C4-2B (cell line): ENCODE results near the gene SORCS2.

Experiments used
- H3K27ac ChIP-seq: fragments of 450-650 bp; 2 replicates; pipeline ENCODE4 v1.5.1; 2017
- ZFX ChIP-seq: fragments of 450-650 bp; IDR thresholded peaks from 2 replicates; pipeline ENCODE4 v1.6.1; 2017
- TF ChIP-seq, protein P1 (sequence below): fragments of 450-650 bp; conservative IDR thresholded peaks from 2 replicates; pipeline ENCODE4 v1.5.1; 2017; ENCODE audit warnings: mild to moderate bottlenecking

Gene SORCS2

GRCh38 chr4:7300711-7301095 is 108.4 kb downstream of the SORCS2 start:
- TF ChIP-seq, protein P1, sequence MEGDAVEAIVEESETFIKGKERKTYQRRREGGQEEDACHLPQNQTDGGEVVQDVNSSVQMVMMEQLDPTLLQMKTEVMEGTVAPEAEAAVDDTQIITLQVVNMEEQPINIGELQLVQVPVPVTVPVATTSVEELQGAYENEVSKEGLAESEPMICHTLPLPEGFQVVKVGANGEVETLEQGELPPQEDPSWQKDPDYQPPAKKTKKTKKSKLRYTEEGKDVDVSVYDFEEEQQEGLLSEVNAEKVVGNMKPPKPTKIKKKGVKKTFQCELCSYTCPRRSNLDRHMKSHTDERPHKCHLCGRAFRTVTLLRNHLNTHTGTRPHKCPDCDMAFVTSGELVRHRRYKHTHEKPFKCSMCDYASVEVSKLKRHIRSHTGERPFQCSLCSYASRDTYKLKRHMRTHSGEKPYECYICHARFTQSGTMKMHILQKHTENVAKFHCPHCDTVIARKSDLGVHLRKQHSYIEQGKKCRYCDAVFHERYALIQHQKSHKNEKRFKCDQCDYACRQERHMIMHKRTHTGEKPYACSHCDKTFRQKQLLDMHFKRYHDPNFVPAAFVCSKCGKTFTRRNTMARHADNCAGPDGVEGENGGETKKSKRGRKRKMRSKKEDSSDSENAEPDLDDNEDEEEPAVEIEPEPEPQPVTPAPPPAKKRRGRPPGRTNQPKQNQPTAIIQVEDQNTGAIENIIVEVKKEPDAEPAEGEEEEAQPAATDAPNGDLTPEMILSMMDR: no peak
- TF ChIP-seq ZFX: no peak
- H3K27ac ChIP-seq: no peak overlapping the region

DNA sequence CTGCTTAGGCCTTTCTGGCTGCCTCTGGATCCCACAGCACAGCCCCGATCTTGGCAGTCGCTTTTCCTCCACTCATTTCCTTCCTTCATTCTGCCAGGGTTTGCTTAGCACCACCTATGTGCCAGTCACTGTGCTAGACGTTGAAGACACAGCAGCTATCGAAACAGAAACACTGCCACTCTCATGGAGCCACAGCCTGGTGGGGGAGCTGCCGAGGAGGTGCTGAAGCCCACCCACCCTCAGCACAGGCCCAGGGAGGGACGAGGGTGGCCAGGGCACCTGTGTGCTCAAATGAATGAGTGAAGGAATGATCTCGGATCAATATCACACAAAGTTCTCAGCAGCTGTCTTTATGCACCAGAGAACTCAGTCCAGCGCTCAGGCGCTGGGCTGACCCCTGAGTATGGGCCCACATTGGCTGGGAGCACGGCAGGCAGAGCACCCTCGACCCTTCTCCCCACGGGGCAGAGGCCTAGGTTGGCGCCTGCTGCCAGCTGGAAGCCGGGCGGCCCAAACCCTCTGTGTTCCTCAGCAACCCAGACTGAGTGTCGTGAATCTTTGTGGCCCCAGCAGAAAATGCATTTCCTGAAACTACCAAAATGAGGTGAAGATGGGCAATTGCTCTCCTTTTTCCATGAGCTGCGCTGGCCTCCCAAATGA is 108.9 kb downstream of the SORCS2 start:
- TF ChIP-seq, protein P1: no peak
- no peak for TF ChIP-seq ZFX
- H3K27ac ChIP-seq: no peak overlapping the region

- no peak overlapping the region for H3K27ac ChIP-seq
- TF ChIP-seq, protein P1: no peak
- TF ChIP-seq ZFX: no peak
Measured at GRCh38 chr4:7301846-7302630, 109.7 kb downstream of the SORCS2 start.

DNA sequence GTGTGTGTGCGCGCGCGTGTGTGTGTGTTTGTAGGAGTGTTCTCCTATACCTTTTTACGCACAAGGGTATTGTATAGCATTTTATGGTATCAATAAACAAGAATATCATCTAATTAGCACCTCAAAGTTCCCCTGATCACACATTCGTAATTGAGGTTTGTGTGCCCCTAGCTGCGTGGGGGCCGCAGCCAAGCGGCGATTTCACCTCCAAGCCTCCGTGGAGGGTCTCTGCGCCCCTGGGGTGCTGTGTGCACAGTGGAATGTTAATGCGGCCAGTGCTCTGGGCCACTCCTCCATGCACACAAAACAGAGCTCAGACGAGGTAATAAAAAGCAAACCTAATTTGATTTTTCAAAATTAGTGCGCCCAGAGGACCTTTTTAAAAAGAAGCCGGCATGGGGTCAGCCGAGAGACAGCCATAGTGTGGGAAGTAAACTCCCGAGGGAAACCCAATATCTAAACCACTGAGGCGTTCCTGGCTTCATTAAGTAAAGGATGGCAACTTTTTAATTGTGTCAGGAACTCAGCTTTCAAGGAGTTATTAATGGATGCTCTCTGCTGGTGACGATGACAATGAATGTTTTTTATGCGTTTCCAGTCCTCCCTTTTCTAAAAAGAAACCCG is 110.6 kb downstream of the SORCS2 start:
- TF ChIP-seq, protein P1: no peak
- no peak for TF ChIP-seq ZFX
- H3K27ac ChIP-seq: no peak overlapping the region

DNA sequence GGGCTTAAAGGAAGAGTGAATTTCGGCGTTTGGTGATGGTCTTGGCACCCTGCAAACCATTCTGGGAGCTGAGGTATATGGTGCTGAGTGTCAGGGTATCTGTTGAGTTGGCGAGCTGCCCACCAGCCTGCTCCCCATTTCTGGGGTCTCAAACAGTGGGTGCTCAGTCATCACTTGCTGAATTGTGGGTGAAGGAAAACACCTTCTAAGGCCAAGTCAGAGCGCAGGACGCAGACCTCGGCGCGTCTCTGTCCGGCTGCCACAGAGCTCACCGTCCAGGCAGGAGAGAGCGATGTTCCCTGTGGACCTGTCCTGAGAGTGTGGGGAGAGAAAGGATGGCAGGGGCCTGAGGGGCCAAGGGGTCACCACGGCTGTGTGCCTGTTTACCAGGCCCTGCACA is 111.2 kb downstream of the SORCS2 start:
- no peak overlapping the region for H3K27ac ChIP-seq
- TF ChIP-seq, protein P1: no peak
- no peak for TF ChIP-seq ZFX

GRCh38 chr4:7304436-7304835 is 112.1 kb downstream of the SORCS2 start:
- H3K27ac ChIP-seq: no peak overlapping the region
- TF ChIP-seq ZFX: no peak
- TF ChIP-seq, protein P1: no peak
